Measurements from ENCODE around the gene LRSAM1. TPM values are rescaled to one million over a fixed set of nuclear protein-coding genes. Genes with fewer than 3 reads are reported as not detected.
A peak's percentile ranks its signal among the peaks of the same experiment; 100 is the strongest.

Gene LRSAM1
- total RNA-seq, 1 donor from 2014 or later = 52.1 TPM

- DNase-seq (no peak), ATAC-seq (ENCODE audit: poor library complexity) (peak; percentile 2)
- intact Hi-C loops (cut with DNase I) = no loop called here
Observed at GRCh38 chr9:127423476-127423933, 27.8 kb upstream of the LRSAM1 start.

GRCh38 chr9:127423934-127424675 is 27.2 kb upstream of the LRSAM1 start, which contains the start of gene ZNF79:
TSS of gene ZNF79 (plus strand) at chr9:127424382. CDS start at chr9:127424788, 406 bp downstream.
- intact Hi-C loops (cut with DNase I) = loop anchor here (2.0 kb wide), 1 partner anchor 27 kb away; the partner anchor contains the start of genes LRSAM1 and RPL12
- peak; percentile 97 for DNase-seq
- peak; percentile 99 for ATAC-seq (ENCODE audit: poor library complexity)

GRCh38 chr9:127424676-127424999 is 26.7 kb upstream of the LRSAM1 start:
- intact Hi-C loops (cut with DNase I) = loop anchor here (2.0 kb wide), 1 partner anchor 26 kb away; the partner anchor contains the start of genes LRSAM1 and RPL12
- ATAC-seq (ENCODE audit: poor library complexity) = peak; percentile 20
- no peak for DNase-seq

- intact Hi-C loops (cut with DNase I) = no loop called here
- DNase-seq = no peak
- no peak for ATAC-seq (ENCODE audit: poor library complexity)
Observed at GRCh38 chr9:127426756-127427155, 24.6 kb upstream of the LRSAM1 start.

- intact Hi-C loops (cut with DNase I) = no loop called here
- no peak for ATAC-seq (ENCODE audit: poor library complexity)
- no peak for DNase-seq
Observed at GRCh38 chr9:127428348-127428747, 23.0 kb upstream of the LRSAM1 start.

GRCh38 chr9:127430415-127430814 is 20.9 kb upstream of the LRSAM1 start:
- intact Hi-C loops (cut with DNase I) = no loop called here
- DNase-seq (no peak), ATAC-seq (ENCODE audit: poor library complexity) (no peak)

- intact Hi-C loops (cut with DNase I) = no loop called here
Observed at GRCh38 chr9:127437497-127438264, 13.6 kb upstream of the LRSAM1 start.

GRCh38 chr9:127438394-127438793 is 12.9 kb upstream of the LRSAM1 start:
- DNase-seq = no peak
- intact Hi-C loops (cut with DNase I) = no loop called here
- ATAC-seq (ENCODE audit: poor library complexity) = no peak

More at GRCh38 chr9:127437497-127438264, 13.6 kb upstream of the LRSAM1 start:
- DNase-seq (no peak), ATAC-seq (ENCODE audit: poor library complexity) (no peak)

- intact Hi-C loops (cut with DNase I) = no loop called here
- no peak for DNase-seq
- ATAC-seq (ENCODE audit: poor library complexity) = no peak
Observed at GRCh38 chr9:127444283-127444920, 6.9 kb upstream of the LRSAM1 start.

- no peak for ATAC-seq (ENCODE audit: poor library complexity)
Observed at GRCh38 chr9:127444921-127445850, 6.1 kb upstream of the LRSAM1 start.

GRCh38 chr9:127445851-127446712 is 5.2 kb upstream of the LRSAM1 start:
- DNase-seq (no peak), ATAC-seq (ENCODE audit: poor library complexity) (no peak)
- intact Hi-C loops (cut with DNase I) = no loop called here

More at GRCh38 chr9:127444921-127445850, 6.1 kb upstream of the LRSAM1 start:
- intact Hi-C loops (cut with DNase I) = no loop called here
- no peak for DNase-seq

GRCh38 chr9:127446713-127447415 is 4.4 kb upstream of the LRSAM1 start:
- ATAC-seq (ENCODE audit: poor library complexity) (no peak), DNase-seq (no peak)
- intact Hi-C loops (cut with DNase I) = no loop called here

- DNase-seq (no peak), ATAC-seq (ENCODE audit: poor library complexity) (no peak)
- intact Hi-C loops (cut with DNase I) = no loop called here
Observed at GRCh38 chr9:127447416-127448111, 3.7 kb upstream of the LRSAM1 start.

- ATAC-seq (ENCODE audit: poor library complexity) = no peak
- intact Hi-C loops (cut with DNase I) = no loop called here
- no peak for DNase-seq
Observed at GRCh38 chr9:127448112-127448805, 3.1 kb upstream of the LRSAM1 start.

- no peak for ATAC-seq (ENCODE audit: poor library complexity)
- DNase-seq = no peak
- intact Hi-C loops (cut with DNase I) = no loop called here
Observed at GRCh38 chr9:127449332-127449966, 1.9 kb upstream of the LRSAM1 start.
